DND-41 (cell line): ENCODE data around the gene HOXA9.

Source experiments
- ATAC-seq: fragments of 200-7000 bp; cut with Tn5 transposase; 3 replicates; pipeline ENCODE4 v1.9.1; 2021; ENCODE audit warnings: low read depth; ENCODE audit not compliant: insufficient read depth
- DNase-seq: peaks from one replicate; pipeline ENCODE4 v3.0.0-alpha.2; 2020
- H2AFZ ChIP-seq: 2 replicates; pipeline ENCODE4 v1.6.0; 2012; ENCODE audit warnings: low read depth, low read length
- H3K27ac ChIP-seq: 2 replicates; pipeline ENCODE4 v1.5.1; 2012; ENCODE audit warnings: low read length, inconsistent platforms
- H3K27me3 ChIP-seq: fragments of 200-600 bp; sonication (generic); 2 replicates; pipeline ENCODE4 v1.6.0; 2012; ENCODE audit warnings: low read length, mild to moderate bottlenecking, inconsistent platforms; ENCODE audit not compliant: insufficient read depth, poor library complexity
- H3K36me3 ChIP-seq: 2 replicates; pipeline ENCODE4 v1.5.1; 2012; ENCODE audit warnings: low read length, inconsistent platforms; ENCODE audit not compliant: insufficient read depth
- H3K4me1 ChIP-seq: 2 replicates; pipeline ENCODE4 v1.5.1; 2012; ENCODE audit warnings: mild to moderate bottlenecking, low read length; ENCODE audit not compliant: insufficient read depth
- H3K4me2 ChIP-seq: 2 replicates; pipeline ENCODE4 v1.6.0; 2012; ENCODE audit warnings: mild to moderate bottlenecking, moderate library complexity, low read length, inconsistent platforms; ENCODE audit not compliant: insufficient read depth
- H3K4me3 ChIP-seq, 2 experiments: fragments of 200-600 bp in 1 of 2; shearing (Covaris generic) in 1 of 2; 2 replicates each; pipeline ENCODE4 v1.5.1; 2012 to 2016; ENCODE audit warnings: inconsistent platforms in 2 of 2, low read length in 2 of 2, mild to moderate bottlenecking in 2 of 2, low read depth in 1 of 2, moderate library complexity in 1 of 2
- H3K79me2 ChIP-seq: 2 replicates; pipeline ENCODE4 v1.6.0; 2012; ENCODE audit warnings: low read length, inconsistent platforms; ENCODE audit not compliant: insufficient read depth
- H3K9ac ChIP-seq: 2 replicates; pipeline ENCODE4 v1.6.0; 2012; ENCODE audit warnings: low read depth, mild to moderate bottlenecking, inconsistent platforms, low read length, moderate library complexity
- H3K9me3 ChIP-seq: 2 replicates; pipeline ENCODE4 v1.5.1; 2012; ENCODE audit warnings: low read length, moderate library complexity, mild to moderate bottlenecking, inconsistent platforms; ENCODE audit not compliant: insufficient read depth, severe bottlenecking
- H4K20me1 ChIP-seq: 2 replicates; pipeline ENCODE4 v1.6.0; 2012; ENCODE audit warnings: low read length; ENCODE audit not compliant: insufficient read depth
- CTCF ChIP-seq: IDR thresholded peaks from 2 replicates; pipeline ENCODE4 v1.5.1; 2012; ENCODE audit warnings: borderline replicate concordance, low read length, moderate library complexity, mild to moderate bottlenecking; ENCODE audit not compliant: poor library complexity, severe bottlenecking; ENCODE audit errors: extremely low read depth
- EZH2 ChIP-seq: IDR thresholded peaks from 3 replicates; pipeline ENCODE4 v1.6.1; 2012; ENCODE audit warnings: borderline replicate concordance, low read depth, mild to moderate bottlenecking, moderate library complexity, low read length, inconsistent platforms; ENCODE audit not compliant: severe bottlenecking

HOXA9 gene

GRCh38 chr7:27144781-27145164, 20.6 kb downstream of the HOXA9 start:
- Histone ChIP-seq H3K79me2 (peaks cover 18% of the 10 kb centered on the region), H4K20me1 (no peaks in the 10 kb centered on the region), H3K4me3 (no peak overlapping the region), H3K9me3 (no peaks in the 10 kb centered on the region), H2AFZ (no peak overlapping the region), H3K27me3 (no peaks in the 10 kb centered on the region), H3K4me2 (no peak overlapping the region), H3K4me1 (peaks cover 17% of the 10 kb centered on the region), H3K27ac (no peak overlapping the region), H3K36me3 (peaks cover 13% of the 10 kb centered on the region), H3K9ac (no peak overlapping the region)
- DNase-seq: no peak
- ATAC-seq: no peak
- TF ChIP-seq EZH2 (no peak), CTCF (no peak)

- H3K4me3 ChIP-seq: no peak overlapping the region
- peaks cover 11% of the 10 kb centered on the region for H3K4me1 ChIP-seq
These were observed 21.2 kb downstream of the HOXA9 start for GRCh38 chr7:27143950-27144780.

GRCh38 chr7:27143023-27143949, 22.1 kb downstream of the HOXA9 start, which contains the start of gene HOXA5:
Gene HOXA5 (minus strand): TSS chr7:27143681. CDS start chr7:27143607, 74 bp downstream.
- Histone ChIP-seq H3K9ac (no peak within 1 kb of the TSS), H3K4me3 (no peak within 1 kb of the TSS), H3K27ac (no peak within 1 kb of the TSS), H3K9me3 (no peaks in the 10 kb centered on the region), H3K4me1 (peaks cover 2% of the 10 kb centered on the region), H4K20me1 (no peaks in the 10 kb centered on the region), H3K79me2 (peaks cover 3% of the 10 kb centered on the region), H3K27me3 (no peaks in the 10 kb centered on the region), H3K36me3 (peaks cover 13% of the 10 kb centered on the region), H2AFZ (no peak within 1 kb of the TSS), H3K4me2 (no peak within 1 kb of the TSS)
- no peak for DNase-seq
- ATAC-seq: no peak
- TF ChIP-seq CTCF (peak; percentile 10), EZH2 (no peak)

More at GRCh38 chr7:27143950-27144780, 21.2 kb downstream of the HOXA9 start:
- ATAC-seq: no peak
- Histone ChIP-seq H2AFZ (no peak overlapping the region), H3K4me2 (no peak overlapping the region), H3K27me3 (no peaks in the 10 kb centered on the region), H3K79me2 (peaks cover 12% of the 10 kb centered on the region), H3K36me3 (peaks cover 13% of the 10 kb centered on the region), H3K27ac (no peak overlapping the region), H3K9me3 (no peaks in the 10 kb centered on the region), H3K9ac (no peak overlapping the region), H4K20me1 (no peaks in the 10 kb centered on the region)
- DNase-seq: no peak
- TF ChIP-seq EZH2 (no peak), CTCF (no peak)
